ENCODE data around the gene ERBIN.
"Not testable (repeated sequence)": the region's sequence is repeated elsewhere in the genome, so short reads cannot be mapped to it uniquely, and the experiment has no call there.

ERBIN gene

DNA sequence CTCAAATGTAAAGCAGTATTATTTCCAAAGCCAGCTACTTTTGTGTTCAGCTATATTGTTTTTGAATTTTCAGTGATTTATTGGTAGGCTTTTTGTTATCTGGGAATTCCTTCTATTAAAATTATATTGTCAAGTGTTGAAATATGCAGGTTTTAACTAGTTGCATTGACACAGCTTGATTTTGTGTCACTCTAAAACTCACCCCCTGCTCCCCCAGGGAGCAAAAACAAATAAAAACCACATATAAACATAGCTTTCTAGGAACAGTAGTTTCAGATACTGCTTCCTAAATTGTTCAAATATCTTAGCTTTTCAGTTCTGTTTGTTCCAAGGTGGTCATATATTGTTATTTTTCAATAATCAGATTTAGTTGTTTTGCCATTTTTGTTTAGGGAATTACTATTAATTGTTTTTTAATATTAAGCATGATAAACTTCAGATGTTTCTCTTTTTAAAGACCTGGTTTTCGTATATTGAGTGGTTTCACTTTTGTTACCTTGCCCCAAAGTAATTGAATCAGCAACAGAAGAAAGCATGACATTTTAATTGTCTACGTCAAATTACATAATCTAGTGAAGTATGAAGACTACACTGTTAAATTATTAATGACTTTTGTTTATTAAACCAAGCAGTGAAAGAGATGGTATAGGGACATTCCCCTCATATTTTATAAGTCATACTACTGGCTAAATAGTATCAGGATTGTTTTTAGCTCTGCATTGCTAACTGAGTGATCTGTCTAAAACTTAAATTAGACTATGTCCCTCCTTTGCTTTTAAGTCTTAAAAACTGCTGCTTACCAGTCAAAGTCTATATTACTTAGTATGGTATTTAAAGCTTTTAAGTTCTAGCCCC lies 43.4 kb downstream of the ERBIN start:
- no peak for DNase-seq

DNA sequence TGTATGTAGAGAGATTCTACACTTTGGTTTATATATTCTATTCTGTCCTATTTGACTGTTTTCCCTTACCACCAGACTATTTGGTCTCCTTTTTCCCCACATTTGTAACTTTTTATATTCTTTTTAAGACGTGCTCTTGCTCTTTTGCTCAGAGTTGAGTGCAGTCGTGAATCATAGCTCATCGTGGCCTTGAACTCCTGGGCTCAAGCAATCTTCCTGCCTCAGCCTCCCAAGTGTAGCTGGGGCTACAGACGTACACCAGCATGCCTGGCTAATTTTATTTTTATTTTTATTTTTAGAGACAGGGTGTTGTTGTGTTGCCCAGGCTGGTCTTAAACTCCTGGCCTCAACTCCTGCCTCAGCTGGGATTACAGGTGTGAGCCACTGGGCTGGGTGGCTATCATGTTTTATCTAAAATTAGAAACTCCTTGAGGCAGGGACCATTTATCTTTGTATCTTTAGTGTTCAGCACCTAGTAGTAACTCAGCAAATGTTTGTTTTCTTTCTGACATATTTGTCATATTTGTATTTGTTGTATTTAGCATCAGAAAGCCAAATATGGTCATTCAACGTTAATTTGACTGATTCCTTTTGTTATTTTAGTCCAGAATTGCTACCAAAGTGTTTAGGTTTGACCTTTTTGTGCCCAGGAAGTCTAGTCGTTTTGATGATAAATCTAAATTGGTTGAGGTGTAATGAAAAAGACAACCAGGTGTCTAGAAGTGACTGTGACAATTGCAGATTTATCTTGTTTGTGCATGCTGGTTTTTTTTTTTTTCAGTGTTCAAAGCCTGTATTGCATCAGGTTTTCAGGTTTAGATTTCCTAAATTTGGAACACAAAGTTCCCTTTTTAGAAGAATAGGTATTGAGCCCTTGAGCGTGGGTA lies 44.3 kb downstream of the ERBIN start:
- no peak for DNase-seq

DNA sequence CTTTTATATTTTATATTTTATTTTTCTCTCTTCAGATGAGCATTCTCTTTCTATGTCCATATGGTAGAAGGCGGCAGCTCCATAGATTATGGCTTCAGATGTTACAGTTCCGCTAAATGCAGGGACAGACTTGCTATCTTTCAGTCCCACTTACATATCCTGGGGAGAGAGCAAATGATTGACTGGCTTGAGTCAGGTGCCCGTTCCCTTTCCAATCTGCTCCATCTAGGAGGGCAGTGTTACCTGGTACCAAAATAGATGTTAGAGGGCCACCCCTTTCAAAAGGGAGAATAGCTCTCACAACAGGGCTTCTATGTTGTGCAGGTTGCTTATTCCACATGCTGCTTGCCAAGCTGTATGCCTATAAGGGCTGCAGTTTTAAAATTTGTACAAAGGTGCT lies 45.3 kb downstream of the ERBIN start:
- no peak for DNase-seq

DNA sequence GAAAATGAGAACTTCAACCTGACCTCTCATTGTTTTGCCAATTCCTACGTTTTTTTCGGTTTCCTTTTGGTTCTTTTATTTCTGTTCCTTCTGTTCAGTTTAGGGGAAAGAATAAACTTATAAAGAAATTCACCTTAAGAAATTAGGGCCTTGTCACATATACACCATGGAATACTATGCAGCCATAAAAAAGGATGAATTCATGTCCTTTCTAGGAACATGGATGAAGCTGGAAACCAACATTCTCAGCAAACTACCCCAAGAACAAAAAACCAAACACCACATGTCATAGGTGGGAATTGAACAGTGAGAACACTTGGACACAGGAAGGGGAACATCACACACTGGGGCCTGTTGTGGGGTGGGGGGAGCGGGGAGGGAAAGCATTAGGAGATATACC lies 46.5 kb downstream of the ERBIN start:
- DNase-seq: not testable (repeated sequence)

DNA sequence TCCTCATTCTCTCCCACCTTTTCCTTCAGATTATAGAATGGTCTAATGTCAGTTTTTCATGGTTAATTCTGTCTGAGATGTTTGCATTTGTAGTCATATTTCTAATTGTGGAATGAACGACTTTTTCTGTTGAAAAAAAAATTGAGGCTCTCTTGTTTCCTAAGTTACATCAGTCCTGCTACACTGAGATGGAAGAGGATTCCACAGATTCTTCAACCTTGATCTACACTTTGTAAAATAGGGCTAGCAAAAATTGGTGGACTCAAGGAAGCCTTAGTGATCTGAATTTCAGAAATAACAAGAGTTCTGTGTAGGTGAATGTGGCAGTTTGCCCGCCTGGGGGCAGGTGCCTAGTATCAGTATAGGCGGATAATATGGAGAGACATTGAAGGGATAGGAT lies 51.9 kb downstream of the ERBIN start:
- no peak for DNase-seq

DNA sequence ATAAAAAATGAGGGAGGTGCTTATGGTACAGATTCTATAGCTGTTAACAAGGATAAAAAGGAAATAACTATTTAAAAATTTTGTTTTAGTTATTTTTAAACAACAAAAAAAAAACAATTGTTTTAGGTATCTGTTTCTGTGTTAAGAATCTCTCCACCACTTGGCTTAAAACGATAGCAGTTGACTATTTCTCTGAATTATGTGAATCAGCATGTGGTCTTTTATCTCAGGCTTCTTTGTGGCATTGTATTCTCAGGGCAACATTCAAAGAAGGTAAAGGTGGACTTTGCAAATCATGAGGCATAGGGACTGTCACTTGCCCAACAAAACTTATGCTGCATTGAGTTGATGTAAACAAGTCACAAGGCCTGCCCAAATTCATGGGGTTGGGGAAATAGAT lies 55.2 kb downstream of the ERBIN start:
- no peak for DNase-seq

DNA sequence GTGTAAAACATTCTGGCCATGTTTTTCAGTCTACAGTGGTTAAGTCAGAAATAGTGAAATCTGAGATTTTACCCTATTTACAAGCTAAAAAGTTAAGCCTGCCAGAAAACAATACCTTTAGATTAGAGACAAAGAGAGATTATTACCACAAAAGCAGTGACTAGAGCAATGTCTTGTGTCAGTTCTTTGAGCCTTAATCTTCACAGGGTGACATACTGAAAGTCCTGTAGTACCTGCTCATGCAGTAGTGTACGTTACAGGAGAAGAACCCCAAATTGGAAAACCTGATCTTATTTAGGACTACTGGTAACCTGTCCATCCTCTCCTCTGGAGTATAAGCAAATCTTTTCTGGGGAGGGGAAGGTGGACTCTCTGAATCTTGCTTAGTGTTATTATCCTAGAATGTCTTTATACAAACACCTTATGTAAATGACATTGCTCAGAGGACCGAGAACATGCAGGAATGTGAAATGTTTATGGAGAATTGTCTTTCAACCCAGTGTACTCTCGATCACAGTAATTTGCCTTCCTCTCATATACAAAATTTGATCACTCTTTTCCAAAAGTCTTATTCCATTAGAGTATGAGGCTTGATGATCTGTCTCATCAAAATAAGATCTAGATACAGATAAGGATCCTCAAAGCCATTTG lies 55.7 kb downstream of the ERBIN start:
- DNase-seq: no peak

DNA sequence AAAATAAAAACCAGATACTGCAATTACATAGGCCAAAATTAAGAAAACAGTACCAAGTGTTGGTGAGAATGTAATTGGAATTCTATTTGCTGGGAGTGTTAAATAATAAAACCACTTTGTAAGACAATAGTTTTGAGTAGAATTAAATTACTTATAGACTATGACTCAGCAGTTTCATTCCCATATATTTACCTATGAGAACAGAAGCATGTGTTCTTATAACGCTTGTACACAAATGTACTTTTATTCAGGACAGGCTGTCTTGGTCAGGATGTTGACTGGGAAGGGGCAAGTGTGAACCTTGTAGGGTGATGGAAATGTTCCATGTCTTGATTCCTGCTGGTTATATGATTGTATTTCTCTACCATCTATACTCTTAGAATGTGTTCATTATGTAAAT lies 56.3 kb downstream of the ERBIN start:
- no peak for DNase-seq

DNA sequence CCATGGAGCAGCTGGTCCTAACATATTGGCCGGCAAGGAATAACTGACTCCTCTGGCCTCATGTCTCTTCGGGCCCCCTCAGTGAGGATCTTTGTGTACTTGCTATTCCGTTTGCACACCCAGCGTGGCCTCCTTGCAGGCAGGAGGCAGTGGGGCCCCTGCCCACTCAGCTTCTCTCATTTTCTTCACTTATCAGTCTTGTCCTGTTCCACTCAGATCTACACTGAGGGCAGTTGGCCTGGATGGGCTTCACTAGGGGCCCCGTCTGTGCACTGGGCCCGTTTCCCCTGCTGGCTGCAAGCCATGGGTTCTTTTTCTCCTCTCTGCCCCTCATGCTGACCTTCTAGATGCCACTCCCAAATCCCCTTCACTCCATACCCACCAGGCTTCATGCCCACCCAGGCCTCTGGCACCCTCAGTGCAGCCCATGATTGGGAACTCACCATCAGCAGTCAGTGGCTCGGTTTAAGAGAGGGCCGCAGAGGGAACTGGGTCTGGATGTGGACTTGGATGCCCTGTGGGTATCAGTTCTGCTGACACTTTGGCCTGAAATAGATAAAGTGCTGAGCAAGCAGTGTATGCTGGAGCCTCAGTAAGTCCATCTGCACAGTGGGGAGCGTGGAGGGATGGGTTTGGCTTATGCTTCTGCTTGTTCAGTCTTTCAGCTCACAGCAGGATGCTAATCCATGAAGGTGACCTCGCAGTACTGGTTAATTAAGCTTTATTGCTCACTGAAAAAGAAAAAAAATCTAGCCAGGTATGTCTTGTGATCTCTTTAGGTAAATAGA lies 57.9 kb downstream of the ERBIN start:
- DNase-seq: no peak

DNA sequence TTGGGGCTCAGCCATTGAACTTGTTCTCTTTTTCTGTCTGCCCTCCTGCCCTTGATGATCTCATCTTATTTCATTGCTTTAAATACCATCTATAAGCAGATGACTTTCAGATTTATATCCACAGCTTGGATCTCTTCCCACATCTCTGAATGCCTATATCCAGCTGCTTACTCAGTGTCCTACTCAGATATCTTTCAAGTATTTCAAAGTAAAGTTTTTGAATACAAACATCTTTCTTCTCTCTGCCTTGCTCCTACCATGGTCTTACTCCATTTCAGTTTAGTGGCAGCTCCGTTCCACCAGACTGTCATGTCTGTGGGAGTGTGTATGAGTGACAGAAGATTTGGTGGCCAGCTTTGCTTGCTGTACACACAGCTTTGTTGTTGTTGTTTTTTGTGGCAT lies 59.7 kb downstream of the ERBIN start:
- DNase-seq: no peak

DNA sequence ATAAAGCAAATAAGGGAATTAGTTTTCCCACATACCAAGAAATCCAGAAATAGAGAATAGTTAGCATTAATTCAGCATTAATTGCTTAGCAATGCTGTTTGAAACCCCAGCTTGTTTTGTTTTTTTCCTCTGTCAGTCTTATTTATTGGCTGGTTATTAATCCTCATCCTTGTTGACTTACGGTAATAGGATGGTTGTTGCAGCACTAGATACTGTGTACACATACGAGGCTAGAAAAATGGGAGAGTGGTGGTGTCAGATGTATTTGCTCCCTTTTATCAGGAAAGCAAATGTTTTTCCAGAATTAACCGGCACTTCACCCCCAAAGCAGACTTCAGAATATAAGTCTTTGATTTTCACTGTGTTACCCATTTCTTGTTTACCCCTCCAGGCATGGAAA lies 60.4 kb downstream of the ERBIN start:
- no peak for DNase-seq

DNA sequence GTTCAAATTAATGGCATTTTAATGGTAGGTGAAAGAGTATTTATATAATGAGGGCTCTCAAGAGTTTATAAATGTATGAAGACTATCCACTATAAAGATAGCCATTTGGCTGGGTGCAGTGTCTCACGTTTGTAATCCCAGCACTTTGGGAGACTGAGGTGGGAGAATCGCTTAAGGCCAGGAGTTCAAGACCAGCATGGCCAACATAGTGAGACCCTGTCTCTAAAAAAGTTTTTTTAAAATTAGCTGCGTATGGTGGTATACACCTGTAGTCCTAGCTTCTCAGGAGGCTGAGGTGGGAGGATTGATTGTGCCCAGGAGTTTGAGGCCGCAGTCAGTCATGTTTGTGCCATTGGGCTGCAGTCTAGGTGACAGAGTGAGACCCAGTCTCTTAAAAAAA lies 61.6 kb downstream of the ERBIN start:
- no peak for DNase-seq

DNA sequence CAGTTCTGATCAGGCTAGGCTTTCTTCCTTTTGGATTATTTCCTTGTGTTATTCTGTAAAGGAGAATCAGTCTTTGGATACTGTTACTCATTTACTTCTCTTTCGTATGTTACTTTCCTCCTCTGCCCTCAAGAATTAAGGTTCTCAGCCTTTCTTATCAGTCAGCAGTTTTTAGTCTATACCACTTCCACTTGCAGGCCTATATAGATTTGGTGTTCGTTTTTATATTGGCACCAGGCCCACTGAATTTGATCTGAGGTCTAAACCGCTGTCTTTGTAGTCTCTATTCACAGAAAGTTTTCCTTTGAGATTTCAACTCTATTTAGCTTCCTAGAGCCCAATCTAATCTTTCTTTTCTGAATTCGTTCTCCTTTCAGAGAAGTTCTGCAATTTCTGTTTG lies 62.8 kb downstream of the ERBIN start:
- no peak for DNase-seq

DNA sequence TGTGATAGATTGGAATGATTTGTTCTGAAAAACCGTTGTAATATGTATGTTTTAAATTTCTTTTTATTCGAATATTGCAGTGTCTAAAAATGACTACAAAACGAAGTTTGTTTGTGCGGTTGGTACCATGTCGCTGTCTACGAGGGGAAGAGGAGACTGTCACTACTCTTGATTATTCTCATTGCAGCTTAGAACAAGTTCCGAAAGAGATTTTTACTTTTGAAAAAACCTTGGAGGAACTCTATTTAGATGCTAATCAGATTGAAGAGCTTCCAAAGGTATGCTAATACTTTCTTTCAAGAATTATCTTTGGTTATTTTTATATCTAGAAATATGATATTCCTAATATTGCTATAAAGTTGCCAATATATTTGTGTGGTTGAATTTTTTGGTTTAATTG lies 66.3 kb downstream of the ERBIN start:
- no peak for DNase-seq

DNA sequence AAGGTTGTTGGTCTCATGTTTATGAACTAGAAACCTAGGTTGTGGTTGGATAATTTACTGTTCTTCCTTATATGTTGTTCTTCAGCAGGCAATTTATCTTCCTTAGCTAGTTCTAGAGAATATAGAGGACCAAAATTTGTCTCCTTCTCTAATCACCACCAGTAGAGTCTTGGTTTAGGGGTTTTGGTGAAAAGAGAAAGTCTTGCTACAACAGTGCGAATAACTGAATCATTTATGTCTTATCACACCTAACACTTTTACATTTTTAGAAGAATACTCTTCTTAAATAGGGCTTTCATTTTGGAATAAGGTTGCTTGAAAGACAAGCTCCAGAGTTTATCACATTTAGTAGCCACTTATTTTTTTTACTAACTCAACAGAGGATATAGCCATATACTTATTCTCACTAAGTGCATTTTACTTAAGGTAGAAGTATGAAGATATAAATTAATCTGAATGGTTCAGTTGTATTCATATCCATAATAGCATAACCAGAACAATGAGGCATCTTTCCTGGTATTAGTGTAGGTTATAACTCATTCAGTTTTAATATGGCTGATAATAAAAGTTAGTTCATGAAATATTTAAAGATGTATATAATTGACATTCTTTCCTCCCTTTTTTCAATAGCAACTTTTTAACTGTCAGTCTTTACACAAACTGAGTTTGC lies 67.9 kb downstream of the ERBIN start:
- DNase-seq: no peak

DNA sequence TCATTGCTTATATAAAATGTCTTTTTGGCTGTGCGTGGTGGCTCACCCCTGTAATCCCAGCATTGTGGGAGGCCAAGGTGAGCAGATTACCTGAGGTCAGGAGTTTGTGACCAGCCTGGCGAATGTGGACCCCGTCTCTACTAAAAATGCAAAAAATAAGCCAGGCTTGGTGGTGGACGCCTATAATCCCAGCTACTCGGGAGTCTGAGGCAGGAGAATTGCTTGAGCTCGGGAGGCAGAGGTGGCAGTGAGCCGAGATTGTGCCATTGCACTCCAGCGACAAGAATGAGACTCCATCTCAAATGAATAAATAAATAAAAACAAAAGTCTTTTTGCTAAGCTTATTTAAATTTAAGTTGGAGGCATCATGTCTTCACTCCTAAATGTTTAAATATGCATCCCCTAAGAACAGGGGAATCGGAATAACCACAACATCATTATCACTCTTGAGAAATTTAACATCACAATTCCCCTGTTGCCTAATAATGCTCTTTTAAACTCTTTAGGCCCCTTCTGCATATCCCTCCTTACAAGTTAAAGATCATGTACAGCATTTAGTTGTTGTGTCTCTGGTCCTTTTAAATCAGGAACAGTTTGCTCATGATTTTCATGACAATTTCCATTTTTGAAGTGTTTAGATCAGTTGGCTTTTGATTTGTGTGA lies 72.8 kb downstream of the ERBIN start:
- DNase-seq: no peak

DNA sequence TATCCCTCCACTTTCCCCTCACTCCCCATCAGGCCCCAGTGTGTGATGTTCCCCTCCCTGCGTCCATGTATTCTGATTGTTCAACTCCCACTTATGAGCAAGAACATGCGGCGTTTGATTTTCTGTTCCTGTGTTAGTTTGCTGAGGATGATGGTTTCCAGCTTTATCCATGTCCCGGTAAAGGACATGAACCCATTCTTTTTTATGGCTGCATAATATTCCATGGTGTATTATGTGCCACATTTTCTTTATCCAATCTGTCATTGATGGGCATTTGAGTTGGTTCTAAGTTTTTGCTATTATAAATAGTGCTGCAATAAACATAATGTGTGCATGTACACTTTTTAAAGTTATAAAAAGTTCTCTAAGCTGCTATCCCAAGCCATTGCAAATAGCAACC lies 75.6 kb downstream of the ERBIN start:
- no peak for DNase-seq

DNA sequence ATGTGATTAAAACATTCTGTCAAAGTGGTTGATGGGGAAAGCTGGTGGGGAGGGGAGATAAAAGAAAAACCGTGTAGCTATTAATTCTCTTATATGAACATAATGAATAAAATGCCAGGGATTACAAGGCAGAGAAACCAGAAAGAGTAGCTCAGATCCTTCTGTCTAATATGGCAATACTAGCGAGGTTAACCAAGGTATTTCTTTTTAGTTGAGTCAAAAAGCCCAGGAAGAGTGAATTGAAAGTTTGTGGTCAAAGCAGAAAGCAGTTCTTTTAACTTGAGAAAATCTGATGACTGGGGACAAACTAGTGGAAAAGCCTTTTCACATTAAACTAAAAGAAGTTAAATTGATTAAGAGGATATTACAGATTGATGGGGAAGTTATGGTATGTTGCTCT lies 76.0 kb downstream of the ERBIN start:
- DNase-seq: no peak

DNA sequence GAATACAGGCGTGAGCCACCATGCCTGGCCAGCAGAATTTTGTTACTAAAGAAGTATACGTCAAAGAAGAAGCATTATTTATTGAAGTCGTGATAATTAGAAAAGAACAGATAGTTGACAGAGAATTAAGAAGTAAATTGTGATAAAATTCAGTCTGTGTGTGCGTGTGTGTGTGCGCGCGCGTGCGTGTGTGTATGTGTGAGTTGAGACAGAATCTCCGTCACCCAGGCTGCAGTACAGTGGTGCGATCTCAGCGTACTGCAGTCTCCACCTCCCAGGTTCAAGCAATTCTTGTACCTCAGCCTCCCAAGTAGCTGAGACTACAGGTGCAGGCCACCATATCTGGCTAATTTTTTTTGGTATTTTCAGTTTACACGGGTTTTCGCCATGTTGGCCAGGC lies 77.8 kb downstream of the ERBIN start:
- DNase-seq: no peak

DNA sequence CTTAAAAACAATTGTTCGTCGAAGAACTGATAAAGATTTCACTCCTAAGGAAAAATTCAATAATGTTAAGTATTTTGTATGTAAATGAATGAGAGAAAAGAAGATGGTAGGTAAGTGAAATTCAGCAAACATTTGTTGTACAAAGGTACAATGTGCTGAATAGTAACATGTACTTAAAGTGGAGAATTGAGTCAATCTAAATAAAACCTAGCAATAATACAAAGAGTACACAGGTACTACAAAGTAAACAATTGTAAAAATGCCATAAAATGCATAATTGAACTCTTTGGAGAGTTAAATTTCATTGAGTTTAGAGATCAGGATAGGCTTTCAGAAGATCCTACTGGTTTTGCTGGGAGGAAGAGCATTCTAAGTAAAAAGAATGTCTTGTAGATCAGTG lies 82.9 kb downstream of the ERBIN start:
- DNase-seq: no peak

DNA sequence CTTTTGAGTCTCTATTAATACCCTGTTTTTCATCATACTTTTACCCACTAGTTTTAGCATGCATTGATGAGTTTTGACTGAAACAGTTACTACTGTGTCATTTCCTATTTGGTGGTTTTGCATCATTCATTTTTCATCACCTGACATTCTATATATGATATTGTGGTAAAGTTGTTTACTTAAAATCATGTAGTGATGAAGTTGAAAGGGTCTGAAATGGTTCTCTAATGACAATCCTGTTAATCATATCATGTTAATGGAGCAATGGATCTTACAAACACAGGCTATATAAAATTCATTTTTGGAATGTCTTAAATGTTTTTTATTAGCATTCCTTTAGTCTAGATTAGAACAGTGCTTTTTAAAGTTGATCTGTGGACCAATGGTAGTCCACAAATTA lies 84.1 kb downstream of the ERBIN start:
- DNase-seq: no peak

DNA sequence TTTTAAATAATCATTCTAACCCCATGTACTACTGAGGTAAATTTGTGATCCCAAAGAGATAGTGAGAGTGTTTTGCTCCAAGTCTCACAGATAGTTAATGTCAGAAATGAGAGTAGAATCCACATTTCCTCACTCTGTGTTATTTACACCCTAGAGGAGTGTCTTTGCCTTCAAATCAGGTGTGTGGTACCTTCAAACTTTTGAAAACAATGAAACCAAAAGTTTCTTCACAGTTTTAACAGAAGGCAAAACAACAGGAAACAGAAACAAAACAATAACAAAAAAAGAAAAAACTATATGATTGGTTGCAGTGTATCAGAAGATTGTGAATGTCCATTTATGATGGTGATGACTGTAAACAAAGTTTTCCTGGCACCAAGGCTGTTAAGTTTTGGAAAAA lies 85.9 kb downstream of the ERBIN start:
- DNase-seq: no peak
